Ovary (tissue), 3 donors: ENCODE measurements around the gene TNS3.

Source experiments
- CTCF ChIP-seq, 3 donors: fragments of 450-650 bp in 2 of 3; fragments of 200-600 bp in 1 of 3; IDR thresholded peaks; one replicate each; pipeline versions ENCODE4 v1.5.1 to v1.8.0; 2016 to 2022; ENCODE audit warnings: antibody characterized with exemption in 3 of 3, mild to moderate bottlenecking in 1 of 3
- POLR2A ChIP-seq: fragments of 450-650 bp; IDR thresholded peaks from one replicate; pipeline ENCODE4 v1.6.1; 2017; ENCODE audit warnings: antibody characterized with exemption, mild to moderate bottlenecking, moderate library complexity
- donor health status: DM: no; HTN: no; CAD: no.

GRCh38 chr7:47404010-47404409 lies 177.9 kb downstream of the TNS3 start:
- TF ChIP-seq POLR2A (no peak), CTCF (IDR thresholded peaks at IDR 0.05) (no peak)
